D341Med (cell line): ENCODE measurements around the gene GPR137.

Experiments used
- DNase-seq: peaks from one replicate; pipeline ENCODE4 v3.0.0; 2012; ENCODE audit warnings: low spot score

GPR137 gene

DNA sequence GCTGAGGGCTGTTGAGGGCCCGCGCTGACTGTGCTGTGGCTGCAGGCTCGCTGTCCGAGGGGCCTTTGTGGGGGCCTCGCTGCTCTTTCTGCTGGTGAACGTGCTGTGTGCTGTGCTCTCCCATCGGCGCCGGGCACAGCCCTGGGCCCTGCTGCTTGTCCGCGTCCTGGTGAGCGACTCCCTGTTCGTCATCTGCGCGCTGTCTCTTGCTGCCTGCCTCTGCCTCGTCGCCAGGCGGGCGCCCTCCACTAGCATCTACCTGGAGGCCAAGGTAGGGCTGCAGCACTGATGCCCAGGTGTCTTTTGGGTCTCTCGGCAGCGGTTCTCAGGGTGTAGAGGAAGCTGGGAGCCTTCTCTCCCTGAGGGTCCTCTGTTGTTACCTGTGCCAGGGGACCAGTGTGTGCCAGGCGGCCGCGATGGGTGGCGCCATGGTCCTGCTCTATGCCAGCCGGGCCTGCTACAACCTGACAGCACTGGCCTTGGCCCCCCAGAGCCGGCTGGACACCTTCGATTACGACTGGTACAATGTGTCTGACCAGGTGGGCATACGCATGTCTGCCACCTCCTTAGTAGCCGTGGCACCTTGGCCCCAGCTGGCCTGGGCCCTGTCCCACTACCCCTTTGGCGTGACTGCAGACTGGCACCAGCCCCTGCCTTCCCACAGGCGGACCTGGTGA is 2.2 kb downstream of the GPR137 start:
- DNase-seq = no peak

DNA sequence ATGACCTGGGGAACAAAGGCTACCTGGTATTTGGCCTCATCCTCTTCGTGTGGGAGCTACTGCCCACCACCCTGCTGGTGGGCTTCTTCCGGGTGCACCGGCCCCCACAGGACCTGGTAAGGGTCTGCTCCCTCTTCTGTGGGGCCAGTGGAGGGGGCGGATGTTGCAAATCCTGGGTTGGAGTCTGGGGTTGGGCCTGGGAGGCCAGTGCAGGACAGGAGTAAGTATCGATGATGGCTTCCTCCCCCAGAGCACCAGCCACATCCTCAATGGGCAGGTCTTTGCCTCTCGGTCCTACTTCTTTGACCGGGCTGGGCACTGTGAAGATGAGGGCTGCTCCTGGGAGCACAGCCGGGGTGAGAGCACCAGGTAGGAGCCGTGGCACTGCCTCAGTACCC is 2.7 kb downstream of the GPR137 start:
- DNase-seq = no peak

DNA sequence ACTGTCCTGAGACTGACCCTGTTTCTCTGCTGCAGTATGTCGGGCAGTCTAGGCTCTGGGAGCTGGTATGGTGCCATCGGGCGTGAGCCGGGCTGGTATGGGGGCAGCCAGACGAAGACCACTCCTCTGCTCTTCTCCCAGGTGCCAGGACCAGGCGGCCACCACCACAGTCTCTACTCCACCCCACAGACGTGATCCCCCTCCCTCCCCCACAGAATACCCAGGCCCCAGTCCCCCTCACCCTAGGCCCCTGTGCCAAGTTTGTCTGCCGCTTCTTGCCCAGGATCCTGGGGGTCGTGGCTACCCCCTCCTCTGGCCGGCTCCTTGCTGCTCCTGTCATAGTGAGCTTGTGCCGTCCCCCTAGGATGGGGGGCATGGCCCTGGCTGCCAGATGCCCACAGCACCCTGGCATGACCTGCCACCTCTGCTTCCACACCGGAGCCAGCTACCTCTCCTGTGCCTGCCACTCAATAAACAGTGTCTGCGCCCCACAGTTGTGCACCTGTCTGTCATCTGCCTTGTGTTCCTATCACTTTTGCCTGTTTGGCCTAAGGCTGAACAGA is 3.4 kb downstream of the GPR137 start:
- no peak for DNase-seq

DNA sequence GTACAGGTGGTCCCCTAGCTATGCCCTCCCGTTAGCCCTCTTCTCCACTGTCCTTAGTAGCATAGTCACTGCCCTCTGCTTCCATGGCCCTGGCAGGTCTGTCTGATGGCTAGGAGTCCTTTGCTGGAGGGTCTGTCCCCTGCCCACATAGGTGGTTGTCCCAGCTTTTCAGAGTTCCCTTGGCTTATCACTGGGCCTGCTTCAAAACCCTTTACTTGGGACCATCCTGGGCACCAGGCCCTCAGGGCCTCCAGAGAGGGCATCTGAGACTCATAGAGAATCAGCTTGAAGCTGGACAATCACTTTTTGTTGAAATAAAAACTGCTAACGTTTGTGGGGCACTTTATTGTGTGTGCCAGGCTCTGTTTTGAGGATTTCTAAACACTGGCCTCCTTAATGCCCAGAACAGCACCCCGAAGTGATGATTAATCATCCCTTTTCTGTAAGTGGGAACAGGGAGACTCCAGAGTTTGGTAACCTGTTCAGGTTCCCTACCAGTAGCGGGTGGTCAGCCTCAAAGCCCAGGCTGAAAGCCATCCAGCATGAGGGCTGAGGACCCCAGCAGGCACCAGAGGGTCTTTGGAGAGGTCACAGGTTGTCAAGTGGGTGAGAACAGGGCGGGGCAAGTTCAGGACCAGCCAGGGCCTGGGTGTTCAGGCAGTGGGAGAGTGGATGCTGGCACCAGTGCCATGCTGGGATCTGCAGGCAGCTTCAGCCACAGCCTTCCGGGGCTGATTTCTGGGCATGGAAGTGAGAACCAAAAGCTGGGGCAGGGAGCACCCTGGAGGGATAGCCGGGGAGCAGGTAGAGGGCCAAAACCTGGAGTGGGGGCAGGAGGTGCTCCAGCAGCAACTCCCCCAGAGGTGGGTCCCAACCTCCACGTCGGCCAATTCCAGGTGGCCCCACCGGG is 5.0 kb downstream of the GPR137 start:
- DNase-seq = no peak

DNA sequence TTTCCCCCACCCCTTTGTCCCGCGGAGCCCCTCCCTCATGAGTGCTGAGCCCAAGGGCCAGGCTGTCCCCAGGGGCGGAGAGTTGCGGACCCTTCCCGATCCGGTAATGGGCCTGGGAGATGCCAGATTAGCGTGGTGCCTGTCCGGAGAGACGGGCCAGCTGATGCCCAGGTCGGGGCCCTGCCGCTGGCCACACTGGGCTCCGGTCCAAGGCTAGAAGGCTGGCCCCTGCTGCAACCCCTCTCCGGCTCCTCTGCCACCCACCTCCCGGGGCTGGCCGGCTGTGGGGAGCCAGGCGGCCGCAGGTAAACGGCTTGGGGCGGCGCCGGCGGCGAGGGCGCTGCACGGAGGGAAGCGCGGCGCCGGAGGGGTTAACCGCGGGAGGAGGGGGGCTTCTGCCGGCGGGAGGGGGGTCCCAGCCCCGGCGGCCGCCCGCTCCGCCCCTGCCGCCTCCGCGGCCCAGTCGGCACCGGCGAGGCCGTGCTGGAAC is 5.7 kb downstream of the GPR137 start, which contains the start of gene KCNK4:
Gene KCNK4, plus strand, starts transcription at position 41 of the 490 bp plus-strand sequence. CDS start 1,717 bp downstream, outside the sequence.
- DNase-seq = peak; percentile 35

DNA sequence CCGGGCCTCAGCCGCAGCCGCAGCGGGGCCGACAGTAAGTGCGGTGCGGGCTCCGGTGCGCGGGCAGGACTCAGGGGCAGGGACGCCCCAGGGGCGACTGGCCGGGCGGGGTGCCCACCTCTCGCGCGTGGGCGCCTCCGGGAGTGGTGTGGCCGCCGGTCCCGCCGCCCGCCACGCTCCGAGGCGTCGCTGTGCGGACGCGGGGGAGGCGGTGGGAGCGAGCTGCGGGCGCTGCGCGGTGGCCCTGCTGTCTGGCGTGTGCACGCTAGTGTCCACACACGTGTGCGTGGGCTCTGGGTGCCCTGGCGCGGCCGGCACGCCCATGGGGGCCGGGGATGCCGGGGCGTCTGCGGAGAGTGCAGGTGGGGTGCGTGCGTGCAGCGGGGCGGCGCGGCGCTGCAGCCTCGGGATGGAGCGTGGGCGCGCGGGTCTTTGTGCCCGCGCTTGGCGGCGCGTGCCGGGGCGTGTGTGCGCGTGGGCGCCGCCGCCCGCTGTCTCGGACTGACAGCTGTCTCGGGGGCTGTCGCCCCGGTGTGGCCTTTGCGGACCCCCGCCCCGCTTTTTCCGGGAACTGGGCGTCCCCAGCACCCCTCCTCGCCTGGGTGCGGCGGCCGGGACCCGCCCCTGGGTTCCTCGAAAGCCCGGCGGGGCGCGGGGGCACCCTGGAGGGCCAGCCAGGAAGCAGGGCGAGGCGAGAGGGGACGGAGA is 6.3 kb downstream of the GPR137 start:
- DNase-seq = peak; percentile 65

DNA sequence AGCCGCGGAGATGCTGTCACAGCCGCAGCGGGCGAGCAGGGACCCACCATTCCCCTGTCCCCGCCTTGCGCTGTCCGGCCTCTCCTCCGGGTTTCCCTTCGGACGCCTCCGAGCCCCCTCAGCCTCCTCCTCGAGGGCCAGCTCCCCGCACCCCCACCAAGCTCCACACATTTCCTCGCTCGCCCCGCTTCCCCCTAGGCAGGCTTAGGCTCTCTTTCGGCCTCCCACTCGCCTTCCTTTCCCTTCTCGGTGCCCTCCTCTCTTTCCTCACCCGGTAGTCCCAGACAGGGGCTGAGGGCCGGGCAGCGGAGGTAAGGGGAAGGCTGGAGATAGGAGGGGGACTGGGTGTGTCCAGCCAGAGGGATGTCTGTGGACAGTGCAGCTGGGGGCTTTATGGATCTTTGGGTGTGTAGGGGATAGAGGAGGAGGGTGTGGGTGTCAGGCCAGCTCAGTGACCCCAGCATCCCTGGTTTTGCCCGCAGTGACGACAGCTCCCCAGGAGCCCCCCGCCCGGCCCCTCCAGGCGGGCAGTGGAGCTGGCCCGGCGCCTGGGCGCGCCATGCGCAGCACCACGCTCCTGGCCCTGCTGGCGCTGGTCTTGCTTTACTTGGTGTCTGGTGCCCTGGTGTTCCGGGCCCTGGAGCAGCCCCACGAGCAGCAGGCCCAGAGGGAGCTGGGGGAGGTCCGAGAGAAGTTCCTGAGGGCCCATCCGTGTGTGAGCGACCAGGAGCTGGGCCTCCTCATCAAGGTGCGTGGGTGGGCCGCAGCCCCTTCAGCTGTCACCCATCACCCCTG is 7.0 kb downstream of the GPR137 start:
- DNase-seq = no peak

DNA sequence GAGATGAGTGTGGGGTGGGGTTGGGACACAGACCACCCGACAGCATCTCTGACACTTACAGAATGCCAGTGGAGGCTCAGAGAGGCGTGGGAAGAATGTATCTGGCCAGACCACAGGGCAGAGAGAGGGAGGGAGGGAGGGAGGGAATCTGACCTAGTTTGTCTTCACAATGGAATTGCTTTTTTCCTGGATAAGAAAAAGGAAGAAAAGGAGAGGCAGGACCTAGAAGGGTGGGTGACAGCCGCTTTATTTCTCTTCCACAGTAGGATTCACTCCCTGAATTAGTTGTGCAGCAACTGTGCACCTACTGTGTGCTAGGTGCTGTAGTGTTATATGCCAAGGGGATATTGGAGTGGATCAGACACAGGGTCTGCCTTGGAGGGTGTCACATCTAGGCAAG is 9.1 kb downstream of the GPR137 start:
- no peak for DNase-seq

DNA sequence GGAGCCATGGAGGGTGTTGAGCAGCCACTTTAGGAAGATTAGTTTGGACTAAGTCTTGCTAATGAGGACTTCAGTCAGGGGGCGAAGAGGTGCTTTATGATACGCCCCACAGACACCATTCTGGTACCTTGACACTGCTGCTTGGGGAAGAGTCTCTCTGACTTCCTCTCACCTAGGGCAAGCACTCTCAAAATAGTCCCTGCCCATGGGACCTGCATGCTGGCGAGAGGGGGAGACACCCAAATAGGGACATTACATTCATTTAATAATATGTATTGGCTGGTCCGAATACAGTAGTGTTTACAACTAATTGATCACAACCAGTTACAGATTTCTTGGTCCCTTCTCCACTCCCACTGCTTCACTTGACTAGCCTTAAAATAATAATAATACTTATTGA is 10.1 kb downstream of the GPR137 start:
- no peak for DNase-seq

DNA sequence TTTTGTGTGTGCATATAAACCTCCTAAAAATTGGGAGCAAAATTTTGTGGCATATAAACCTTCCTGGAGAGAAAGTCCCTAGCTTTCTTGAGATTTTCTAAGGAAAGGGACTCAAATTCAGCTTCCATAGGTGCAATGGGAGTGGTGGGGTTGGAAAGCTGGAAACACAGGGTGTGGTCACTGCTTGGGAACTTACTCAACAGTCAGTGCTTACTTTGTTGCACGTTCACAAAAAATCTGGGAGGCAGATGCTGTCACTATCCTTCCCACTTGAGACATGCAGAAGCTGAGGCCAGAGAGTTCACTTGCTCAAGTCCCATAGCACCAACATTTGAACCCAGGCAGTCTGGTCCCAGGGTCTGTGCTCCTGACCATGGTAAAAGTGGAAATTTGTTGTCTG is 10.6 kb downstream of the GPR137 start:
- DNase-seq = no peak

DNA sequence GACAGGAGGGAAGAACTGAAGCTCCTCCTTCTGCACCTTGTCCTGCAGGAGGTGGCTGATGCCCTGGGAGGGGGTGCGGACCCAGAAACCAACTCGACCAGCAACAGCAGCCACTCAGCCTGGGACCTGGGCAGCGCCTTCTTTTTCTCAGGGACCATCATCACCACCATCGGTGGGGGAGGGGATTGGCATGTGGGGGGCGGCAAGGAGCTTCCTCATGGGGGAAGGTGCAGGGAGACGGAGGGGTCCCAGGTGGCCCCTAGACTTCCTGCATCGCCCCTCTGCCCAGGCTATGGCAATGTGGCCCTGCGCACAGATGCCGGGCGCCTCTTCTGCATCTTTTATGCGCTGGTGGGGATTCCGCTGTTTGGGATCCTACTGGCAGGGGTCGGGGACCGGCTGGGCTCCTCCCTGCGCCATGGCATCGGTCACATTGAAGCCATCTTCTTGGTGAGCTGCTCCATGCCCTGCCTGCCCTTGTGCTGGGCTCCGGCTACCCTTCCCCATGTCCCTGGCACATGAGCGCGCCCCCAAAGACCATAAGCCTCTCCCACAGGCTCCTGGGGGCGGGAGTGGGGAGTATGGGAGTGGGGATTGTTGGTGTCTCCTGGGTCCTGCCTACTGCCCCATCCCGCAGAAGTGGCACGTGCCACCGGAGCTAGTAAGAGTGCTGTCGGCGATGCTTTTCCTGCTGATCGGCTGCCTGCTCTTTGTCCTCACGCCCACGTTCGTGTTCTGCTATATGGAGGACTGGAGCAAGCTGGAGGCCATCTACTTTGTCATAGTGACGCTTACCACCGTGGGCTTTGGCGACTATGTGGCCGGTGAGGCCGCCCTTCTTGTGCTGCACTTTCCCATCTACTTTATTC is 11.4 kb downstream of the GPR137 start:
- DNase-seq = no peak

DNA sequence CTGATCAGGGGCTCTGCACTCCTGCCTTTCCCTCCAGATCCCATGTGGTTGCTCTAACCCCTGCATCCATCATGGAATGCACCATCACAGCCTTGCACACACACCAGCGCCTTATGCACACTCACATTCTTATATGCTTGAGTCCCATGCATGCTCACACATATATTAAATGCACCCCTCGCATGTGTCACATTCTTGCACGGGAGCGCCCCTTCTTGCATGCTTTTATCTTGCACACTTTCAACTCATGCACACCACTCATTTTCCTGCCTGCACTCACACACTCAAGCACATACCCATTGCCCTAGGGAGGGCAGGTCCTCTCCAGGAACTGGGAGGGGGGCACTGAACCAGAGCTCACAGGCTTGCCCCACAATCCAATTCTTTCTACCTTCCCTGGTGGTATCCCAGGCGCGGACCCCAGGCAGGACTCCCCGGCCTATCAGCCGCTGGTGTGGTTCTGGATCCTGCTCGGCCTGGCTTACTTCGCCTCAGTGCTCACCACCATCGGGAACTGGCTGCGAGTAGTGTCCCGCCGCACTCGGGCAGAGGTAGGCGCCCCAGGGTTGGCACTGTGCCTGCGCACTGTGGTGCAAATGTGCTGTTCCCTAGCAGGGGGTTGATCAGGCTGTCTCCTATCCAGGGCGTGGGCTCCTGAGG is 12.2 kb downstream of the GPR137 start:
- no peak for DNase-seq

DNA sequence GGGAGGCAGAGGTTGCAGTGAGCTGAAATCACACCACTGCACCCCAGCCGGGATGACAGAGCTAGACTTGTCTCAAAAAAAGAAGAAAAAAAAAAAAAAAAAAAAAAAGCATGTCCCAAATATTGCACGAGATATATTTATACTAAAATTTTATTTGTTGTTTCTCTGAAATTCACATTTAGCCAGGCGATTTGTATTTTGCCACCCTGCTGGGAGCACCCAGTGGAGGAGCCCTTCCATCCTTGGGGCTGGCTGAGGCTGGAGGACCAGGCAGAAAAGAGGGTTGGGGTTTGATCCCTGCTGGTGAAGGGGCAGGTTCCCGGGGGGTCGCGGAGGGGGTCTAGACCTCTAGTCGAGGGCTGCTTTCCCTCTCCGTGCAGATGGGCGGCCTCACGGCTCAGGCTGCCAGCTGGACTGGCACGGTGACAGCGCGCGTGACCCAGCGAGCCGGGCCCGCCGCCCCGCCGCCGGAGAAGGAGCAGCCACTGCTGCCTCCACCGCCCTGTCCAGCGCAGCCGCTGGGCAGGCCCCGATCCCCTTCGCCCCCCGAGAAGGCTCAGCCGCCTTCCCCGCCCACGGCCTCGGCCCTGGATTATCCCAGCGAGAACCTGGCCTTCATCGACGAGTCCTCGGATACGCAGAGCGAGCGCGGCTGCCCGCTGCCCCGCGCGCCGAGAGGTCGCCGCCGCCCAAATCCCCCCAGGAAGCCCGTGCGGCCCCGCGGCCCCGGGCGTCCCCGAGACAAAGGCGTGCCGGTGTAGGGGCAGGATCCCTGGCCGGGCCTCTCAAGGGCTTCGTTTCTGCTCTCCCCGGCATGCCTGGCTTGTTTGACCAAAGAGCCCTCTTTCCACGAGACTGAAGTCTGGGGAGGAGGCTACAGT is 13.6 kb downstream of the GPR137 start:
- DNase-seq = no peak

DNA sequence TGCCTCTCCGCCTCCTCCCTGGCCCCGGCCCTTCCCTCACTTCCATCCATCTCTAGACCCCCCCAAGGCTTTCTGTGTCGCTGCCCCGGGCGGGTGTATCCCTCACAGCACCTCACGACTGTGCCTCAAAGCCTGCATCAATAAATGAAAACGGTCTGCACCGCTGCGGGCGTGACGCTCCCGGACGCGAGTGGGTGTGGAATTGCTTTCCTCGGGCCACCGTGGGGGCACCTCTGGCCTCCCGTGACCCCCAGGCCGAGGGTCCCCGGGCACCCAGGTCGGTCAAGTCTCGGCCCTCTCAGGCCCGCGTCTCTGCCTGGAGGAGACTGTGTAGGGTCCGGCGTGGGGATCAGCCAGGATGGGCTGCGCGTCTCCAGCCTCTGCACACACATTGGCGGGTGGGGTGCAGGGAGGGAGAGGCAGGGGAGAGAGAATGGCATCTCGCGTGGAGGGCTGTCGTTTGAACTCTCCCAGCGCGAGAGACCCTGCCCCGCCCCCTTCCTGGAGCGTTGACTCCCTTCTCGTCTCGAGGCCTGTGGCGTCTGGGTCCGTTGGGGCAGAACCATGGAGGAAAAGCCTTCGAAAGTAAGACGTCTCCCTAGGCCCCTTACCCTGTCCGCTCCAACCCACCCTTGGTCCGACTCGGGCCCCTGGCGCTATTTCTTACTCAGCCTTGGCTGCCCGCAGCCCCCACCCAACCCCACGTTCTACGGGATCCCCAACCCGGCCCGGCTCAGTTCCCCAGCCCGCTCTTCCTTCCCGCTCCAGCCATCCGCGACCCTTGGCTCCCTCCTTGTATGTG is 14.4 kb downstream of the GPR137 start, which contains the start of gene CATSPERZ:
Gene CATSPERZ, plus strand, starts transcription at position 512 of the 802 bp plus-strand sequence. Its CDS starts 53 bp downstream, at position 565.
- no peak for DNase-seq

DNA sequence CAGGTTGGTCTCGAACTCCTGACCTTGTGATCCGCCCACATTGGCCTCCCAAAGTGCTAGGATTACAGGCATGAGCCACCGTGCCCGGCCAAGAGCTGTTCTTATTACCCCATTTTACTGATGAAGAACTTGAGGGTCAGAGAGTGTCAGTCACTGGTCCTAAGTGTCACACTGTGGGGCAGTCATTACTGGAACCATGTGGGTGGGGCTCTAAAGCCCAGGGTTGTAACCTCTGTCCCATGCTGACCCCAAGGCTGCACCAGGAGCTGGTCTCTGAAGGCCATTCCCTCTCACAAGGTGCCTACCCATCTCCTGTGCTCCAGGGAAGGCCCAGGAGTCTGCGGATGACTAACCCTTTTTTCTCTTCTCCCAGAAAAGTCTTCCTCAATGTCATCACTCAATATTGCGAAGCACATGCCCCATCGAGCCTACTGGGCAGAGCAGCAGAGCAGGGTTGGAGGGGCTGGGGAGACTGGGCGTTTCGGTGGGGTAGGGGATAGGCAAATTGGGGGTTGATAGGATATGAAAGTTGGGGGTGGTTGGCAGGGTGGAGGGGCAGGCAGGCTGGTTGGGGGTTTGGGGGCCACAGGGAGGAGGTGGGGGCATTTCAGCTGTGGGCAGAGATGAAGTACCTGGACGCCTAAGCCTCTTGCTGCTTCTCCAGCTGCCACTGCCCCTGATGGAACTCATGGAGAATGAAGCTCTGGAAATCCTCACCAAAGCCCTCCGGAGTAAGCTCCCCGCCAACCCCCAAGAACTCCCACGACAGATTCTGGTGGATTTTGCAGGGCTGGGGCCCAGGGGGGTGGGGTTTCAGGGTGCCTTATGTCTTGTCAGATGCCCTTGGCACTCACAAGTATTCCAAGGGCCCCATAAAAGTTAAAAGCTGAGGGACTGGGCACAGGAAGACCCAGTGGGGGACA is 17.7 kb downstream of the GPR137 start:
- no peak for DNase-seq

DNA sequence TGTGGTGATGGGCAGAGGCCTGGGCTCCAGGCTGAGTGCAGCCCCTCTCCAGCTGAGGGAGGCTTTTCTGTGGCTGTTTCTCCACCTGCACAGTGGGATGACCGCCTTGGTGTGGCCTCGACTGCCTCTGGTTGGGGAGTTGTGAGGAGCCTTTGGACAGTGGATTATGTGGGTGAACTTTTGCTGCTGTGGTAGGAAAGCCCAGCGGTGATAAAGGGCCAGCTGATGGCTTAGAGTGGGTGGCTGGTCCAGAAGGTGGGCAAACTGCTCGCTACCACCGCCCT is 18.3 kb downstream of the GPR137 start:
- no peak for DNase-seq
